H1 (cell line): ENCODE measurements around the gene LRPAP1. TPM values are rescaled to one million over a fixed set of nuclear protein-coding genes. Genes with fewer than 3 reads are reported as not detected.

Experiments used
- CTCF ChIA-PET: fragments of 300-600 bp; sonication (Branson Sonifier 250); formaldehyde crosslinking; loops from one replicate; lab custom pipeline; 2021; ENCODE audit not compliant: partially characterized antibody; lab: Charles Lee
- POLR2A ChIA-PET: fragments of 300-600 bp; sonication (Branson Sonifier 250); formaldehyde crosslinking; loops from one replicate; lab custom pipeline; 2021; ENCODE audit warnings: inconsistent platforms; ENCODE audit not compliant: partially characterized antibody; lab: Charles Lee
- DNase-seq, 2 experiments: peaks; one replicate each; pipeline versions ENCODE4 v3.0.0 to v3.0.0-alpha.2; 2010 to 2022; ENCODE audit warnings: low spot score in 2 of 2, low read depth in 1 of 2, mixed read lengths in 1 of 2
- FAIRE-seq: peaks from 2 replicates; lab custom pipeline; 2011; peaks lifted over from hg19 to GRCh38; lab: Jason Lieb, UNC
- H2AFZ ChIP-seq: 2 replicates; pipeline ENCODE4 v1.8.1; 2012; ENCODE audit warnings: low read length, inconsistent platforms
- H2AK5ac ChIP-seq: 2 replicates; pipeline ENCODE4 v1.6.1; 2013; ENCODE audit warnings: low read depth, low read length
- H2BK120ac ChIP-seq: replicated peaks from 2 replicates; pipeline ENCODE3; 2013; ENCODE audit warnings: low read depth, low read length, inconsistent platforms
- H2BK12ac ChIP-seq: 2 replicates; pipeline ENCODE4 v1.6.1; 2013; ENCODE audit warnings: low read depth, low read length
- H2BK15ac ChIP-seq: 2 replicates; pipeline ENCODE4 v1.6.1; 2013; ENCODE audit warnings: low read length
- H2BK20ac ChIP-seq: 2 replicates; pipeline ENCODE4 v1.6.1; 2013; ENCODE audit warnings: low read length
- H2BK5ac ChIP-seq: 2 replicates; pipeline ENCODE4 v1.6.1; 2013; ENCODE audit warnings: low read depth, low read length
- H3K14ac ChIP-seq: 2 replicates; pipeline ENCODE4 v1.6.1; 2013; ENCODE audit warnings: inconsistent platforms; ENCODE audit not compliant: insufficient read length
- H3K18ac ChIP-seq: 2 replicates; pipeline ENCODE4 v1.6.1; 2013; ENCODE audit warnings: low read length; ENCODE audit errors: extremely low read depth
- H3K23ac ChIP-seq: 2 replicates; pipeline ENCODE4 v1.6.1; 2013; ENCODE audit warnings: inconsistent platforms; ENCODE audit not compliant: insufficient read length
- H3K23me2 ChIP-seq: 2 replicates; pipeline ENCODE4 v1.6.1; 2013; ENCODE audit warnings: low read depth, low read length
- H3K27ac ChIP-seq: 2 replicates; pipeline ENCODE4 v1.6.1; 2011; ENCODE audit warnings: low read depth, low read length, inconsistent platforms
- H3K27me3 ChIP-seq, 4 experiments: replicated peaks in 1 of 4; 1 replicate in 1 of 4; 2 replicates in 3 of 4; pipeline versions ENCODE4 v1.6.1 to v1.8.1; 2011 to 2013; ENCODE audit warnings: low read length in 3 of 4, mild to moderate bottlenecking in 3 of 4, inconsistent platforms in 2 of 4, mixed read lengths in 2 of 4, moderate library complexity in 1 of 4; ENCODE audit not compliant: control insufficient read depth in 3 of 4, insufficient read depth in 3 of 4; ENCODE audit errors: extremely low read depth in 1 of 4
- H3K36me3 ChIP-seq, 4 experiments: 2 replicates each; pipeline versions ENCODE4 v1.6.1 to v1.8.1; 2011 to 2013; ENCODE audit warnings: mild to moderate bottlenecking in 4 of 4, low read length in 3 of 4, moderate library complexity in 2 of 4, control low read depth in 1 of 4, inconsistent platforms in 1 of 4; ENCODE audit not compliant: insufficient read depth in 4 of 4, control insufficient read depth in 2 of 4
- H3K4ac ChIP-seq: replicated peaks from 2 replicates; pipeline ENCODE3; 2013; ENCODE audit warnings: low read length, low read depth, mixed read lengths, inconsistent platforms; ENCODE audit not compliant: insufficient read length
- H3K4me1 ChIP-seq, 4 experiments: replicated peaks in 1 of 4; 1 replicate in 1 of 4; 2 replicates in 3 of 4; pipeline versions ENCODE4 v1.6.1 to v1.8.1; 2011 to 2013; ENCODE audit warnings: low read length in 3 of 4, inconsistent platforms in 2 of 4, mixed read lengths in 1 of 4; ENCODE audit not compliant: insufficient read depth in 4 of 4, control insufficient read depth in 3 of 4
- H3K4me2 ChIP-seq, 2 experiments: 2 replicates each; pipeline versions ENCODE4 v1.6.1 to v1.8.1; 2011 to 2013; ENCODE audit warnings: low read depth in 2 of 2, low read length in 2 of 2, control low read depth in 1 of 2, inconsistent platforms in 1 of 2, mild to moderate bottlenecking in 1 of 2; ENCODE audit not compliant: insufficient read depth in 1 of 2
- H3K4me3 ChIP-seq, 4 experiments: fragments of 200-600, 300-600 bp in 1 of 4; sonication (generic), shearing (Covaris generic), sonication (Bioruptor Twin) in 1 of 4; 2 replicates each; pipeline versions ENCODE4 v1.5.1 to v1.8.1; 2011 to 2016; ENCODE audit warnings: low read length in 4 of 4, low read depth in 3 of 4, control low read depth in 2 of 4, inconsistent platforms in 2 of 4, mild to moderate bottlenecking in 2 of 4, mixed read lengths in 1 of 4, moderate library complexity in 1 of 4; ENCODE audit not compliant: insufficient read depth in 2 of 4; ENCODE audit errors: extremely low read depth in 1 of 4
- H3K56ac ChIP-seq: replicated peaks from 2 replicates; pipeline ENCODE3; 2013; ENCODE audit warnings: low read depth, mild to moderate bottlenecking, mixed read lengths, low read length, inconsistent platforms; ENCODE audit not compliant: insufficient read length
- H3K79me1 ChIP-seq: 2 replicates; pipeline ENCODE4 v1.6.1; 2013; ENCODE audit warnings: low read depth, low read length, control low read depth
- H3K79me2 ChIP-seq, 2 experiments: 2 replicates each; pipeline versions ENCODE4 v1.6.1 to v1.8.1; 2012 to 2013; ENCODE audit warnings: low read length in 2 of 2, mild to moderate bottlenecking in 2 of 2, inconsistent platforms in 1 of 2; ENCODE audit not compliant: insufficient read depth in 2 of 2, control insufficient read depth in 1 of 2
- H3K9ac ChIP-seq, 4 experiments: replicated peaks in 1 of 4; 1 replicate in 1 of 4; 2 replicates in 3 of 4; pipeline versions ENCODE4 v1.6.1 to v1.8.1; 2011 to 2013; ENCODE audit warnings: low read depth in 3 of 4, low read length in 3 of 4, control low read depth in 2 of 4, mild to moderate bottlenecking in 2 of 4, moderate library complexity in 2 of 4, inconsistent platforms in 1 of 4; ENCODE audit errors: extremely low read depth in 1 of 4
- H3K9me3 ChIP-seq, 2 experiments: 2 replicates each; pipeline versions ENCODE4 v1.6.1 to v1.8.1; 2012 to 2013; ENCODE audit warnings: mild to moderate bottlenecking in 2 of 2, moderate library complexity in 2 of 2, control low read depth in 1 of 2, inconsistent platforms in 1 of 2, low read depth in 1 of 2, low read length in 1 of 2, mixed read lengths in 1 of 2; ENCODE audit not compliant: insufficient read depth in 2 of 2
- H4K20me1 ChIP-seq, 2 experiments: replicated peaks in 1 of 2; 2 replicates each; pipeline versions ENCODE3 to v1.8.1; 2011 to 2013; ENCODE audit warnings: inconsistent platforms in 2 of 2, low read length in 2 of 2, mild to moderate bottlenecking in 1 of 2; ENCODE audit not compliant: insufficient read depth in 2 of 2, control insufficient read depth in 1 of 2
- H4K5ac ChIP-seq: 2 replicates; pipeline ENCODE4 v1.6.1; 2013; ENCODE audit warnings: low read length, low read depth, mixed read lengths, inconsistent platforms; ENCODE audit not compliant: insufficient read length
- H4K8ac ChIP-seq: 2 replicates; pipeline ENCODE4 v1.8.0; 2013; ENCODE audit warnings: mild to moderate bottlenecking, moderate library complexity, low read length, inconsistent platforms; ENCODE audit not compliant: insufficient read depth; ENCODE audit errors: extremely low read depth
- H4K91ac ChIP-seq: replicated peaks from 2 replicates; pipeline ENCODE3; 2013; ENCODE audit warnings: low read length, mixed read lengths, inconsistent platforms; ENCODE audit not compliant: insufficient read length
- ASH2L ChIP-seq: fragments of 200-600, 300-600 bp; sonication (generic); IDR thresholded peaks from one replicate; pipeline ENCODE4 v1.7.1; 2017; ENCODE audit warnings: low read length
- CEBPB ChIP-seq: IDR thresholded peaks from 2 replicates; pipeline ENCODE4 v1.6.1; 2012; ENCODE audit warnings: low read depth, low read length
- CHD1 ChIP-seq: IDR thresholded peaks from 2 replicates; pipeline ENCODE4 v1.6.1; 2012; ENCODE audit warnings: low read depth, low read length, improper control_type of control experiment
- KDM4A ChIP-seq: IDR thresholded peaks from one replicate; pipeline ENCODE4 v1.7.1; 2012; ENCODE audit warnings: low read depth, mild to moderate bottlenecking, moderate library complexity, low read length, inconsistent platforms; ENCODE audit not compliant: severe bottlenecking
- SIN3A ChIP-seq, 2 experiments: IDR thresholded peaks in 1 of 2; conservative IDR thresholded peaks in 1 of 2; 2 replicates each; pipeline ENCODE4 v1.6.1; 2011 to 2012; ENCODE audit warnings: low read length in 2 of 2, improper control_type of control experiment in 1 of 2, low read depth in 1 of 2, mild to moderate bottlenecking in 1 of 2
- SRF ChIP-seq: IDR thresholded peaks from 2 replicates; pipeline ENCODE4 v1.6.1; 2011; ENCODE audit warnings: mild to moderate bottlenecking, low read depth, low read length, moderate library complexity
- TBP ChIP-seq: IDR thresholded peaks from 2 replicates; pipeline ENCODE4 v1.6.1; 2011; ENCODE audit warnings: low read depth, low read length, improper control_type of control experiment
- TCF12 ChIP-seq: IDR thresholded peaks from 2 replicates; pipeline ENCODE4 v1.6.1; 2011; ENCODE audit warnings: low read depth, mild to moderate bottlenecking, low read length
- WGBS, 2 experiments: shearing (Covaris generic) in 1 of 2; methylation state at CpG; one replicate each; pipeline versions ENCODE4 v1.1.6 to v1.1.7; 2013 to 2015; ENCODE audit warnings: low lambda C conversion rate in 2 of 2, mixed read lengths in 2 of 2, inconsistent platforms in 1 of 2, low coverage in 1 of 2, missing lambda C conversion rate in 1 of 2; ENCODE audit not compliant: insufficient replicate concordance in 2 of 2, insufficient coverage in 1 of 2, insufficient read length in 1 of 2; ENCODE audit errors: extremely low coverage in 1 of 2, missing lambda C conversion rate in 1 of 2; 5-methylcytosine and 5-hydroxymethylcytosine counted together
- polyA plus RNA-seq, 7 experiments: library from polyadenylated mRNA; depleted of rRNA in 3 of 7; stranded (reverse) in 5 of 7; unstranded in 2 of 7; fragments of >200 nt in 5 of 7; fragments of 200-250 nt in 2 of 7; gene quantifications; 1 replicate in 5 of 7; 2 replicates in 1 of 7; 4 replicates in 1 of 7; pipeline versions ENCODE4 v1.2.1 to v1.2.3, GENCODE V29; 2011 to 2013; ENCODE audit warnings: missing spikeins in 2 of 7, mixed read lengths in 2 of 7
- total RNA-seq: library from RNA; stranded (reverse); fragmentation: NEBNext Ultra II Directional; extraction: Animal tissue kit (Norgen Biotek cat#: 25700); gene quantifications from 2 replicates; pipeline ENCODE4 v1.2.1, GENCODE V29; 2021
- TF ChIP-seq, protein P1 (sequence below), 3 experiments: IDR thresholded peaks; 1 replicate in 2 of 3; 2 replicates in 1 of 3; pipeline versions ENCODE4 v1.5.1 to v1.6.1; 2011; ENCODE audit warnings: low read length in 3 of 3, mild to moderate bottlenecking in 3 of 3, inconsistent platforms in 2 of 3, low read depth in 1 of 3, moderate library complexity in 1 of 3; ENCODE audit not compliant: insufficient read depth in 1 of 3; ENCODE audit errors: control extremely low read depth in 1 of 3

LRPAP1 gene
- total and polyA plus RNA-seq, 2 of the 8 experiments (the other 6 are each of a cell fraction or from before 2014, with no cell fraction given) = 31.1 to 101 TPM

GRCh38 chr4:3469386-3470243, 62.6 kb downstream of the LRPAP1 start:
- H2AFZ ChIP-seq = no peak overlapping the region
- H3K27me3 ChIP-seq = peaks cover 3 to 55% (median 35%) of the 10 kb centered on the region in 4 experiments; a peak in 6 of 7 replicates
- FAIRE-seq (no peak), DNase-seq (no peak)
- no peak overlapping the region for H3K4me3 ChIP-seq
- no peak overlapping the region for H3K27ac ChIP-seq
- POLR2A ChIA-PET = no interaction called here
- H3K79me1 ChIP-seq = peaks cover 6% of the 10 kb centered on the region; the same call in 1 of the 2 replicates
- no peak overlapping the region for H2BK5ac ChIP-seq
- CTCF ChIA-PET = interaction anchor here (0.7 to 3.9 kb wide), 3 partner anchors 11 to 45 kb away, joined by 3 to 41 read pairs (median 12); no protein-coding TSS in a partner anchor
- no peak overlapping the region for H2AK5ac ChIP-seq
- peaks cover 5% of the 10 kb centered on the region for H3K23me2 ChIP-seq
- no peak overlapping the region for H3K23ac ChIP-seq
- 0 out of 2 replicates have a peak overlapping the region, but pooled peaks have one; percentile 11 for H2BK15ac ChIP-seq
- H3K4me1 ChIP-seq = peaks cover 0 to 3% (median 1%) of the 10 kb centered on the region in 4 experiments; a peak in 2 of 7 replicates
- no peak overlapping the region for H3K4me2 ChIP-seq
- 86% methylated on average over 25 of the region's 31 CpGs; no CpG with 5 or more reads in 1 of the 2 experiments for WGBS, 2 experiments
- H3K9ac ChIP-seq = no peak overlapping the region
- H3K56ac ChIP-seq = no peak overlapping the region
- H2BK120ac ChIP-seq = no peak overlapping the region
- H3K4ac ChIP-seq = no peak overlapping the region
- H3K18ac ChIP-seq = no peak overlapping the region
- no peak overlapping the region for H4K5ac ChIP-seq
- no peak overlapping the region for H3K14ac ChIP-seq
- no peak overlapping the region for H2BK12ac ChIP-seq
- no peak overlapping the region; the same call in none of the 2 replicates for H4K8ac ChIP-seq
- H4K91ac ChIP-seq = no peak overlapping the region
- H3K9me3 ChIP-seq = peaks cover 0 to 6% of the 10 kb centered on the region in 2 experiments; a peak in 2 of 4 replicates
- H3K79me2 ChIP-seq = no peaks in the 10 kb centered on the region
- H2BK20ac ChIP-seq = no peak overlapping the region
- peaks cover 0 to 17% of the 10 kb centered on the region in 2 experiments for H4K20me1 ChIP-seq
- H3K36me3 ChIP-seq = no peaks in the 10 kb centered on the region
- TF ChIP-seq KDM4A (no peak), ASH2L (no peak), CHD1 (no peak), TBP (no peak), SIN3A (conservative IDR thresholded peaks at IDR 0.05 in 1 of 2, IDR thresholded peaks at IDR 0.05 in 1 of 2; ENCODE audit: low read depth in 1 of 2, low read length in 2 of 2) (no peak), SRF (no peak), CEBPB (no peak), TCF12 (no peak)
- TF ChIP-seq, protein P1, sequence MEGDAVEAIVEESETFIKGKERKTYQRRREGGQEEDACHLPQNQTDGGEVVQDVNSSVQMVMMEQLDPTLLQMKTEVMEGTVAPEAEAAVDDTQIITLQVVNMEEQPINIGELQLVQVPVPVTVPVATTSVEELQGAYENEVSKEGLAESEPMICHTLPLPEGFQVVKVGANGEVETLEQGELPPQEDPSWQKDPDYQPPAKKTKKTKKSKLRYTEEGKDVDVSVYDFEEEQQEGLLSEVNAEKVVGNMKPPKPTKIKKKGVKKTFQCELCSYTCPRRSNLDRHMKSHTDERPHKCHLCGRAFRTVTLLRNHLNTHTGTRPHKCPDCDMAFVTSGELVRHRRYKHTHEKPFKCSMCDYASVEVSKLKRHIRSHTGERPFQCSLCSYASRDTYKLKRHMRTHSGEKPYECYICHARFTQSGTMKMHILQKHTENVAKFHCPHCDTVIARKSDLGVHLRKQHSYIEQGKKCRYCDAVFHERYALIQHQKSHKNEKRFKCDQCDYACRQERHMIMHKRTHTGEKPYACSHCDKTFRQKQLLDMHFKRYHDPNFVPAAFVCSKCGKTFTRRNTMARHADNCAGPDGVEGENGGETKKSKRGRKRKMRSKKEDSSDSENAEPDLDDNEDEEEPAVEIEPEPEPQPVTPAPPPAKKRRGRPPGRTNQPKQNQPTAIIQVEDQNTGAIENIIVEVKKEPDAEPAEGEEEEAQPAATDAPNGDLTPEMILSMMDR (IDR thresholded peaks at IDR 0.05; ENCODE audit: control extremely low read depth in 1 of 3, insufficient read depth in 1 of 3, low read depth in 1 of 3, low read length in 3 of 3) = no peak
